K562 (cell line): ENCODE data around the gene UBASH3B. TPM values are rescaled to one million over a fixed set of nuclear protein-coding genes. Genes with fewer than 3 reads are reported as not detected.

Experiments
- ATAC-seq: fragments of 200-7000 bp; cut with Tn5 transposase; 3 replicates; pipeline ENCODE4 v1.9.1; 2020; ENCODE audit warnings: moderate library complexity
- BruUV-seq: library from RNA; stranded (reverse); fragments of 400-500 nt; replicated peaks from 2 replicates; lab custom pipeline; 2021; lab: Mats Ljungman, UMichigan
- CTCF ChIA-PET: fragments of 300-600 bp; formaldehyde crosslinking; extraction: SDS; loops from one replicate; lab custom pipeline; 2021; ENCODE audit warnings: low intra/inter-chr PET ratio; lab: Yijun Ruan, JAX
- POLR2A ChIA-PET: fragments of 300-600, 350-650 bp; sonication (Branson Sonifier 250); formaldehyde crosslinking; extraction: SDS; loops from one replicate; lab custom pipeline; 2021; ENCODE audit warnings: antibody characterized with exemption, inconsistent platforms; lab: Yijun Ruan, JAX
- DNase-seq, 4 experiments: peaks; one replicate each; pipeline versions ENCODE4 v3.0.0 to v3.0.0-alpha.2; 2011 to 2018; ENCODE audit warnings: low spot score in 3 of 4, mixed read lengths in 3 of 4; ENCODE audit errors: extremely low read depth in 1 of 4
- FAIRE-seq: peaks from 2 replicates; lab custom pipeline; 2011; peaks lifted over from hg19 to GRCh38; lab: Jason Lieb, UNC
- H2AFZ ChIP-seq: 2 replicates; pipeline ENCODE4 v1.6.0; 2011; ENCODE audit warnings: low read depth, low read length, control low read depth, inconsistent platforms
- H3K27ac ChIP-seq: fragments of 200-600 bp; 3 replicates; pipeline ENCODE4 v1.8.0; 2011; ENCODE audit warnings: low read depth, mild to moderate bottlenecking, control low read depth, inconsistent platforms, low read length, moderate library complexity, mixed read lengths; ENCODE audit errors: extremely low read depth
- H3K27me3 ChIP-seq, 2 experiments: fragments of 300-600 bp in 1 of 2; 2 replicates in 1 of 2; 3 replicates in 1 of 2; pipeline versions ENCODE4 v1.6.0 to v1.8.0; 2011; ENCODE audit warnings: inconsistent platforms in 2 of 2, low read length in 2 of 2, mild to moderate bottlenecking in 1 of 2, mixed read lengths in 1 of 2, moderate library complexity in 1 of 2; ENCODE audit not compliant: control insufficient read depth in 2 of 2, insufficient read depth in 2 of 2
- H3K36me3 ChIP-seq: fragments of 300-600 bp; 3 replicates; pipeline ENCODE4 v1.8.0; 2011; ENCODE audit warnings: mild to moderate bottlenecking, low read length, inconsistent platforms; ENCODE audit not compliant: control insufficient read depth, insufficient read depth
- H3K4me1 ChIP-seq, 2 experiments: fragments of 200-600 bp in 1 of 2; replicated peaks in 1 of 2; 2 replicates in 1 of 2; 3 replicates in 1 of 2; pipeline versions ENCODE4 v1.5.1 to v1.8.0; 2011; ENCODE audit warnings: inconsistent platforms in 2 of 2, low read length in 2 of 2, mild to moderate bottlenecking in 1 of 2, mixed read lengths in 1 of 2, moderate library complexity in 1 of 2; ENCODE audit not compliant: control insufficient read depth in 2 of 2, insufficient read depth in 2 of 2
- H3K4me2 ChIP-seq: 2 replicates; pipeline ENCODE4 v1.6.1; 2011; ENCODE audit warnings: low read length, control low read depth, inconsistent platforms, mixed read lengths; ENCODE audit not compliant: insufficient read depth
- H3K4me3 ChIP-seq: fragments of 200-600 bp; sonication (generic), shearing (Covaris generic); 2 replicates; pipeline ENCODE4 v1.5.1; 2016; ENCODE audit warnings: control low read depth, inconsistent platforms
- H3K79me2 ChIP-seq: fragments of 200-600 bp; 3 replicates; pipeline ENCODE4 v1.8.0; 2011; ENCODE audit warnings: low read length, inconsistent platforms; ENCODE audit not compliant: control insufficient read depth, insufficient read depth
- H3K9ac ChIP-seq, 2 experiments: 2 replicates each; pipeline versions ENCODE4 v1.6.0 to v1.6.1; 2011; ENCODE audit warnings: low read depth in 2 of 2, low read length in 2 of 2, control low read depth in 1 of 2, inconsistent platforms in 1 of 2, mild to moderate bottlenecking in 1 of 2, mixed read lengths in 1 of 2; ENCODE audit not compliant: insufficient read depth in 1 of 2
- H3K9me1 ChIP-seq: one replicate; pipeline ENCODE4 v1.6.0; 2011; ENCODE audit warnings: inconsistent platforms, mild to moderate bottlenecking, low read length, moderate library complexity; ENCODE audit not compliant: control insufficient read depth, insufficient read depth
- H3K9me3 ChIP-seq: replicated peaks from 2 replicates; pipeline ENCODE4 v1.5.1; 2011; ENCODE audit warnings: low read depth, low read length, inconsistent platforms; ENCODE audit not compliant: control insufficient read depth, insufficient read depth
- H4K20me1 ChIP-seq: replicated peaks from 2 replicates; pipeline ENCODE4 v1.6.1; 2011; ENCODE audit warnings: low read length, inconsistent platforms, mixed read lengths; ENCODE audit not compliant: control insufficient read depth, insufficient read depth
- BRF2 ChIP-seq: IDR thresholded peaks from 3 replicates; pipeline ENCODE4 v1.6.1; 2011; ENCODE audit warnings: borderline replicate concordance, mild to moderate bottlenecking; ENCODE audit not compliant: insufficient read length, insufficient read depth
- ERF ChIP-seq: fragments of 450-650 bp; formaldehyde crosslinking; IDR thresholded peaks from 2 replicates; pipeline ENCODE4 v1.4.0; 2020; ENCODE audit warnings: mild to moderate bottlenecking, mixed read lengths
- HDAC2 ChIP-seq: fragments of 450-650 bp; IDR thresholded peaks from 2 replicates; pipeline ENCODE4 v1.6.1; 2016; ENCODE audit warnings: mild to moderate bottlenecking
- WGBS: fragments of 100-300 bp; shearing (Covaris generic); methylation state at CpG from one replicate; pipeline ENCODE4 v1.1.6; 2016; ENCODE audit warnings: low coverage, mixed read lengths; ENCODE audit not compliant: insufficient coverage; ENCODE audit errors: missing lambda C conversion rate; 5-methylcytosine and 5-hydroxymethylcytosine counted together
- in situ Hi-C: fragments of 300-500 bp; cut with MboI; formaldehyde crosslinking; loops from 4 replicates; pipeline ENCODE4 v1.15.0; 2018; ENCODE audit warnings: inconsistent platforms, mixed read lengths
- intact Hi-C: fragments of 100-400 bp; cut with micrococcal nuclease; formaldehyde crosslinking; loops from 2 replicates; pipeline ENCODE4 v1.14.2; 2022
- polyA plus RNA-seq, 8 experiments: library from polyadenylated mRNA; depleted of rRNA in 4 of 8; stranded (reverse) in 5 of 8; unstranded in 3 of 8; fragments of >200 nt; fragmentation: Nextera tagmentation in 2 of 8; fragmentation: Illumina TruSeq in 1 of 8; extraction: Ambion mirVana in 2 of 8; extraction: Trizol in 1 of 8; gene quantifications; 2 replicates each; pipeline versions ENCODE4 v1.2.1 to v1.2.3, GENCODE V29; 2011 to 2014; ENCODE audit warnings: inconsistent platforms in 1 of 8, missing spikeins in 1 of 8
- total RNA-seq, 7 experiments: library from RNA; depleted of rRNA in 6 of 7; stranded (reverse); fragments of >200 nt in 6 of 7; fragmentation: Illumina TruSeq in 2 of 7; extraction: Trizol in 2 of 7; gene quantifications; 2 replicates each; pipeline versions ENCODE4 v1.2.1 to v1.2.3, GENCODE V29; 2011 to 2021; ENCODE audit warnings: low replicate concordance in 1 of 7

UBASH3B gene
- total and polyA plus RNA-seq, 9 of the 15 experiments (the other 6 are each of a cell fraction or from before 2014, with no cell fraction given): 0.01 to 0.31 (median 0.08) TPM; not detected in 2

GRCh38 chr11:122666743-122667142, 11.2 kb downstream of the UBASH3B start:
- Histone ChIP-seq H4K20me1 (no peaks in the 10 kb centered on the region; the same call in 1 of the 2 replicates), H3K9ac (no peak overlapping the region), H3K4me2 (no peak overlapping the region), H3K27me3 (peaks cover 4 to 25% of the 10 kb centered on the region in 2 experiments; a peak in 3 of 5 replicates)
- intact Hi-C loops: no loop called here
- no peak for FAIRE-seq
- ATAC-seq: no peak
- no peak for TF ChIP-seq HDAC2
- TF ChIP-seq, all 486 proteins: peak for 0
- Histone ChIP-seq H3K9me3 (no peaks in the 10 kb centered on the region), H3K36me3 (no peaks in the 10 kb centered on the region), H3K27ac (no peak overlapping the region), H3K4me3 (no peak overlapping the region), H3K9me1 (no peaks in the 10 kb centered on the region), H3K4me1 (no peaks in the 10 kb centered on the region), H3K79me2 (no peaks in the 10 kb centered on the region), H2AFZ (no peak overlapping the region)
- in situ Hi-C loops: no loop called here
- BruUV-seq: no TSS peak
- no peak for DNase-seq
- POLR2A ChIA-PET: no interaction called here
- CTCF ChIA-PET: no interaction called here

- Histone ChIP-seq H2AFZ (no peak overlapping the region), H3K4me2 (no peak overlapping the region), H3K79me2 (no peaks in the 10 kb centered on the region), H3K4me1 (no peaks in the 10 kb centered on the region), H3K4me3 (no peak overlapping the region), H3K27ac (no peak overlapping the region), H3K36me3 (no peaks in the 10 kb centered on the region), H4K20me1 (no peaks in the 10 kb centered on the region; the same call in 1 of the 2 replicates), H3K9ac (no peak overlapping the region), H3K27me3 (peaks cover under 1 to 29% of the 10 kb centered on the region in 2 experiments; a peak in 3 of 5 replicates), H3K9me3 (no peaks in the 10 kb centered on the region), H3K9me1 (no peaks in the 10 kb centered on the region)
- no TSS peak for BruUV-seq
- in situ Hi-C loops (no loop called here), intact Hi-C loops (no loop called here)
- CTCF ChIA-PET: no interaction called here
- no peak for DNase-seq
- TF ChIP-seq ERF (no peak), BRF2 (no peak)
- POLR2A ChIA-PET: no interaction called here
- ATAC-seq: no peak
- FAIRE-seq: no peak
- WGBS: 1% methylated on average over 6 of the region's 6 CpGs
Measured at GRCh38 chr11:122668562-122669090, 13.1 kb downstream of the UBASH3B start.
